ENCODE data around the gene AREG.

- TF ChIP-seq CTCF (IDR thresholded peaks at IDR 0.05), result no peak
- TF ChIP-seq POLR2A (IDR thresholded peaks at IDR 0.05), result no peak
Measured at GRCh38 chr4:74504212-74504611, 59.3 kb downstream of the AREG start.
